Testis (tissue), 2 donors: ENCODE results near the gene SLC6A17.

ENCODE experiments used
- CTCF ChIP-seq, 3 experiments: fragments of 450-650 bp in 2 of 3; fragments of 200-600 bp in 1 of 3; sonication (generic) in 1 of 3; IDR thresholded peaks; one replicate each; pipeline ENCODE4 v1.5.1; 2016 to 2019; ENCODE audit warnings: antibody characterized with exemption in 3 of 3, mild to moderate bottlenecking in 2 of 3, moderate library complexity in 1 of 3
- POLR2A ChIP-seq: fragments of 450-650 bp; IDR thresholded peaks from one replicate; pipeline ENCODE4 v1.6.1; 2017; ENCODE audit warnings: antibody characterized with exemption, mild to moderate bottlenecking, moderate library complexity

DNA sequence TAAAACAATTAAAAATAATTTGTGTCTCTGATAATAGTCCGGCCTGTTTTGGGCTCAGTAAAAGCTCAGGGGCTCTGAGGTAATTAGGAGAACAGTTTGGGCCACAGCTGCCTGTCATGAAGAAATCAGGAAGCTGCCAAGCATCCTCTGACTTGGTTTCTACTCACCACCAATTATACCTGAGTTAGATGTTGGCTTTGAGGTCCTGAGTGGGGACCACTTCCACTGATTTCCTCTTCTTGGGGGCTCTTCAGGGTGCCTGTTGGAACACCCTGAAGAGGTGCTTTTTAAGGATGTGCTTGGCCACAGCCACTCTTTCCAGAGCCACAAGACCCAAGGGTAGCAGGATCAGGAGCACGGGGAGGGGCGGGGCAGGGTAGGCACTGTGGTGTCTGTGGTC is 10.9 kb downstream of the SLC6A17 start:
- TF ChIP-seq POLR2A (no peak), CTCF (IDR thresholded peaks at IDR 0.05) (no peak)
